T-helper 2 cell (primary cell): Measurements from ENCODE around the gene NXT2.
"Not testable (repeated sequence)": the region's sequence is repeated elsewhere in the genome, so short reads cannot be mapped to it uniquely, and the experiment has no call there.

Source experiments
- DNase-seq, 5 experiments: peaks; one replicate each; pipeline versions ENCODE4 v3.0.0 to v3.0.0-alpha.2; 2012 to 2022
- total RNA-seq, 2 donors: gene quantifications; one replicate each; lab custom pipeline; 2026; lab: John Stamatoyannopoulos, UW

Gene NXT2
- total RNA-seq, result 8.4 to 11.9 reads per million in 2 donors

GRCh38 chrX:109536439-109537323, at the start of gene NXT2:
Gene NXT2 (plus strand): TSS chrX:109536844. CDS start chrX:109537007, 163 bp downstream.
- peak; percentile 63 to 94 (median 80) for DNase-seq

- no peak for DNase-seq
Observed at GRCh38 chrX:109487640-109488039, 49.0 kb upstream of the NXT2 start.

DNA sequence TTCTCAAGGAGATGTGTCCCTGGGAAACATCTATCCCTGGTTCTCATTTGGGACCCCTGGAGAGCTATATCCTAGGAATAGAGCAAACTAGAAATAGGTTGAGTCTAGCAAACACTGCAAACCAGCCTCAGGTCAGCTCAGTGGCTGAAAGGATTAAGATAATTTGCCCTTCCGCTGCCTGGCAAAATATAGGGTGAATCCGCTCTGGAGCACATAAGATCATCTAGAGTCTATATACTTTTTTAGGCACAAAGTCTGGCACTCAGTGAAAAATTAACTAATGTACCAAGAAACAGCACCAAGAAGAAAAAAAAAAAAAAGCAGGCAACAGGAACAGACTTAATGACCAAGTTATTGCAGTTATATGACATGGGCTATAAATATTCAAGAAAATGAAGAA, 47.5 kb upstream of the NXT2 start:
- no peak for DNase-seq

DNA sequence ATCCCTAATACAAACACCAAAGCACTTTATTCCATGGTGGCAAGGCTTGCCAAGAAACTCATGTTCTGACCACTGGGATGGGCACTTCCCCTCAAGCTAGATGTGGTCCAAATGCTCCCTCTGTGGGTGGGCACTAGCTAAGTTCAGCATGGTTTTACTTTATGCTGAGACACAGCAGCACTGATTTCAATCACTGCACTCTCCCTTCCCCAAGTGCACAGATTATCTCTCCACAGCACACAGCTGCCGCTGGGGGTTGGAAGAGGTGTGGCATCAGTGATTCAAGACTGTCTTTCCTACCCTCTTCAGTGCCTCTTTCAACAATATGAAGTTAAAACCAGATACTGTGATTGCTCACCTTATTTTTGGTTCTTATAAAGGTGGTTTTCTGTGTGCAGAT, 38.2 kb upstream of the NXT2 start:
- no peak for DNase-seq

GRCh38 chrX:109501176-109501575, 35.5 kb upstream of the NXT2 start:
- DNase-seq, result no peak

- no peak for DNase-seq
Observed at GRCh38 chrX:109508915-109509314, 27.7 kb upstream of the NXT2 start.

GRCh38 chrX:109511113-109511512, 25.5 kb upstream of the NXT2 start:
- no peak for DNase-seq

- DNase-seq, result no peak
Observed at GRCh38 chrX:109519001-109519400, 17.6 kb upstream of the NXT2 start.

GRCh38 chrX:109533005-109533404, 3.6 kb upstream of the NXT2 start:
- DNase-seq, result no peak

- DNase-seq, result no peak
Observed at GRCh38 chrX:109533631-109534030, 3.0 kb upstream of the NXT2 start.

GRCh38 chrX:109534933-109535332, 1.7 kb upstream of the NXT2 start:
- DNase-seq, result no peak

DNA sequence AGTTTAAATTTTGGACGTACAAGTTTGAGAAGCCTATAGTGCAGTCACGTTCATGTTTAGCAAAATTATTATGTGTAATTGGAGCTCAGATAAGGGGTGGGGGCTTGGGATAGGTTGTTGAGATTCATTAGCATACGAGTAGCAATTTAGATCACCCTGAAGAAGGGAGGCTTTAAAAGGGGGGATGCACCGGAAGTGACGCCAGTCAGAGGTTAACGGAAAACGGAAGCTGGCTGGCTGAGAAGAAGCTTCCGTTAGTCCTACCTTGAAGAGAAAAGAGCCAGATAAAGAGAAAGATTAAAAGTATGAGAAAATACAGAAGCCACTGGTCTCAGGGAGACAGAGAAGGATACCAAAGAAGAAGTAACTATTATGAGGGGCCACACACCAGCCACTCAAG, 1.1 kb upstream of the NXT2 start:
- no peak for DNase-seq

GRCh38 chrX:109537324-109537665, 651 bp downstream of the NXT2 start:
- no peak for DNase-seq

DNA sequence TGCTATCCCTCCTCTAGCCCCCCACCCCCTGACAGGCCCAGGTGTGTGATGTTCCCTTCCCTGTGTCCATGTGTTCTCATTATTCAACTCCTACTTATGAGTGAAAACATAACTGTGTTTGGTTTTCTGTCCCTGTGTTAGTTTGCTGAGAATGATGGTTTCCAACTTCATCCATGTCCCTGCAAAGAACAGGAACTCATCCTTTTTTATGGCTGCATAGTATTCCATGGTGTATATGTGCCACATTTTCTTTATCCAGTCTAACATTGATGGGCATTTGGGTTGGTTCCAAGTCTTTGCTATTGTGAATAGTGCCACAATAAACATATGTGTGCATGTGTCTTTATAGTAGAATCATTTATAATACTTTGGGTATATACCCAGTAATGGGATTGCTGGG, 2.4 kb downstream of the NXT2 start:
- not testable (repeated sequence) for DNase-seq

DNA sequence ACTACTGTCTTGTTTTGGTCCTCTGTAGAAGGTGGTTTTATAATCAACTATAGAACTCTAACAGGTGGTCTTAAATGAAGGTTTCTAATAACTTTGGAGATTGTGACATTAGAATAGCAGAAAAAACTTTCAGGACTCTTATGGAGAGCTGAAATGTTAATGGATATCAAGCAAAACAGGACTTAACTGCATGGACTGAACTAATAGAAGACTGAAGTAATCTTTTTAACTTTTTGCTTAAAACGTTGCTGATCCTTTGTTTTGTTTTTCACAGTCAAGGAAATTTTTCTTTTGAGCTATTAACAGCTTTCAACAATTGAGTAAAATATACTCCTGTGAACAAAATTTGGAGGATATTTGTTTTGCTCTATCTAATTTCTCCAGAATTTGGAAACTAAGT, 17.2 kb downstream of the NXT2 start:
- no peak for DNase-seq

DNA sequence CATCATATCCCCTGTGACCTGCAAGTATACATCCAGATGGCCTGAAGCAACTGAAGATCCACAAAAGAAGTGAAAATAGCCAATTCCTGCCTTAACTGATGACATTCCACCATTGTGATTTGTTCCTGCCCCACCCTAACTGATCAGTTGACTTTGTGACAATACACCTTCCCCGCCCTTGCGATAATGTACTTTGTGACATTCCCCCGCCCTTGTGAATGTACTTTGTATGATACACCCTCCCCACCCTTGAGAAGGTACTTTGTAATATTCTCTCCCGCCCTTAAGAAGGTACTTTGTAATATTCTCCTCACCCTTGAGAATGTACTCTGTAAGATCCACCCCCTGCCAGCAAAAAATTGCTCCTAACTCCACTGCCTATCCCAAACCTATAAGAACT, 39.4 kb downstream of the NXT2 start:
- DNase-seq, result not testable (repeated sequence)

DNA sequence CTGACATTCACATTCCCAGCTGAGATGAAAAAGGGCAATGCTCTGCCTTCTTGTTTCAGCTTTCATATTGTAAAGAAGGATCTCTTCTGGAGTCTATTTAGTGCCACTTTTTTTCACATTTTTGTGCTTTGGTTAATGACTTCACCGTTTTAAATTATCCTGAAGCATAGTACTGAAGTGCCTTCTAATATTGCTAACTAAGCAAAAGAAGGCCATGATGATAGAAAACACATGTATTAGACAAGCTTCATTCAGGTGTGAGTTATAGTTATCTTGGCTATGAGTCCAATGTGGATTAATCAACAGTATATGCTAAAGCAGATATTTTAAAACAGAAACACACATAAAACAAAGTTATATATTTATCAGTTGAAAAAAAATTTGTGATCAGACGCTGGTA, 40.4 kb downstream of the NXT2 start:
- no peak for DNase-seq

DNA sequence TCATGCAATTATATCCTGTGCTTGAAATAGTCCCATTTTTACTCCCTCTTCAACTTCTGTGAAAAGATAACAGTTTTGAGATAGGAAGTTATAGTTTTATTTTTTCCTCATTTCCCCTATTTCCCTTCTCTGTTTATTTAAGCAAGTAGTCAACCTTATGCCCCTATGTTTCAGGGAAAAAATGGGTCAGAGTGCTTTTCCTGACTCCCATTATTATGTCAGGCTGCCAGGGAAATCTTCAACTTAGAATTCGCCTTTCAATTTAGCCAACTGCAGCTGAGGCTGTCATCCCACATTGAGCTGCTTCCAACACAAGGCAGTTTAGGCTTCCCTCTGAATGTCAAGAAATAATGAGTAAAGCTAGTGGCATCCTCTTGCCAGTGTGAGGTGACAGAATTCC, 42.3 kb downstream of the NXT2 start:
- no peak for DNase-seq

DNA sequence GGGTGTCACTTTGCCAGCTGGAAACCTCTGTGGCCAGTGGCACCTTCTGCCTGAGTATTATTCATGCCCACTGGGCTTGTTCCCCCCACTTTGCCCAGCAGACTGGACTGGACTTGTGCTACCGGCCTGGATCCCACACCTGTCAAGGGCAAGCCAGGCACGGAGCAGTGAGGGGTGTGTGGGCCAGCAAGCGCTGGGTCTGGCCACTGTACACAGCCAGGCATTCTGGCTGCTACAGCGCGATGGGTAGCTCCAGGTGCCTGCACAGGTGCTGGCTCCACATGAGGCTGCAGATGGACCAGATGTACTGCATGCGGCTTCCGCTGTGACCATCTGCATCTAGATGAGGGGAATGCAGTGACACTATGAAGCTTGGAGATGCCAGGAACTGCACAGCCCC, 48.8 kb downstream of the NXT2 start:
- no peak for DNase-seq

DNA sequence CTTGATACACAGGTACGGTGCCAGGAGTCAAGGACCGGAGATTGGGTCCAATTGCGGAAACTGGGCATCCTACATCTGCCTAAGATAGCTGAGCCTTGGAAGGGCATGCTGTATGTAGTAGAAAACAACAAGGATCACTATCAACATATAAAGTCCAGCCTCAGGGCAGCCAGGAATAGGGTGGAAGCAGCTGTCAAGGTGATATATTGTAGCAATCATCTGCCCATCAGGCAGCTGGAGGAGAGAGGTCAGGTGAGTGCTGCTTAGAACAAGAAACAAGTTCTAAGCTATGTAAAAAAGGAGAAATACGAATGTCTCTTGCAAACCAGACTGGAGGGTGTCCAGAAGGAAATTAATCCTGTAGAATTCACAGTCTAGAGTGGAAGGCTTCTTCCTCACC, 53.5 kb downstream of the NXT2 start:
- no peak for DNase-seq
